ENCODE data around the gene CD109.

DNA sequence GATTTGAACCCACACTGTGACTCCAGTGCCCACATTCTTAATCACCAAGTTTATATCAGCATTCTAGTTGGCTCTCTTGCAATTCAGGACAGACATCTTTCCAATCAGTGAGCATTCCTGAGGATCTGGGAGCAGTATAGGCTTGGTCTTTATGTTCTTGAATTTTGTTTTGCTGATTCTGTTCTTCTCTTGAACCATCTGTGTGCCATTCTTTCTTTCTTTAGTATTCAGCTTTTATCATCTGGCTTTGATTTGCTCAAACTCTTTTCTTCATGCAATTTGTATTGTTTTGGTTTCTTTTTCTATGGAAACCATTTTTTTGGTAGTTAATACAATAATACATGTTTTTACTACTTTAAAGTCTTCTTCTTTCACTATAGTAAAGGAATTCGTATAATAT is 162.4 kb downstream of the CD109 start:
- TF ChIP-seq, protein P1, sequence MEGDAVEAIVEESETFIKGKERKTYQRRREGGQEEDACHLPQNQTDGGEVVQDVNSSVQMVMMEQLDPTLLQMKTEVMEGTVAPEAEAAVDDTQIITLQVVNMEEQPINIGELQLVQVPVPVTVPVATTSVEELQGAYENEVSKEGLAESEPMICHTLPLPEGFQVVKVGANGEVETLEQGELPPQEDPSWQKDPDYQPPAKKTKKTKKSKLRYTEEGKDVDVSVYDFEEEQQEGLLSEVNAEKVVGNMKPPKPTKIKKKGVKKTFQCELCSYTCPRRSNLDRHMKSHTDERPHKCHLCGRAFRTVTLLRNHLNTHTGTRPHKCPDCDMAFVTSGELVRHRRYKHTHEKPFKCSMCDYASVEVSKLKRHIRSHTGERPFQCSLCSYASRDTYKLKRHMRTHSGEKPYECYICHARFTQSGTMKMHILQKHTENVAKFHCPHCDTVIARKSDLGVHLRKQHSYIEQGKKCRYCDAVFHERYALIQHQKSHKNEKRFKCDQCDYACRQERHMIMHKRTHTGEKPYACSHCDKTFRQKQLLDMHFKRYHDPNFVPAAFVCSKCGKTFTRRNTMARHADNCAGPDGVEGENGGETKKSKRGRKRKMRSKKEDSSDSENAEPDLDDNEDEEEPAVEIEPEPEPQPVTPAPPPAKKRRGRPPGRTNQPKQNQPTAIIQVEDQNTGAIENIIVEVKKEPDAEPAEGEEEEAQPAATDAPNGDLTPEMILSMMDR (IDR thresholded peaks at IDR 0.05), result no peak
- no peak for TF ChIP-seq POLR2AphosphoS5 (IDR thresholded peaks at IDR 0.05)
- no peak for TF ChIP-seq POLR2A (IDR thresholded peaks at IDR 0.05)
